ENCODE measurements around the gene NR6A1. TPM values are rescaled to one million over a fixed set of nuclear protein-coding genes. Genes with fewer than 3 reads are reported as not detected.

Gene NR6A1
- total RNA-seq, 2 experiments from 2014 or later: 17.5 to 23.0 TPM

- Histone ChIP-seq H3K9me2 (ENCODE audit: insufficient read depth, low read length) (no peaks in the 10 kb centered on the region), H3K36me3 (ENCODE audit: insufficient read depth, low read length) (no peaks in the 10 kb centered on the region), H3K4me1 (ENCODE audit: insufficient read depth, low read length, poor library complexity, severe bottlenecking) (no peaks in the 10 kb centered on the region), H4K20me1 (ENCODE audit: insufficient read depth, low read length) (no peaks in the 10 kb centered on the region), H3K27ac (ENCODE audit: low read depth, low read length, poor library complexity, severe bottlenecking) (no peak overlapping the region), H3K79me2 (ENCODE audit: insufficient read depth, low read depth, low read length) (no peaks in the 10 kb centered on the region), H3K4me2 (ENCODE audit: low read length) (no peak overlapping the region), H3K4me3 (ENCODE audit: low read depth, low read length, poor library complexity, severe bottlenecking) (no peak overlapping the region), H2AFZ (ENCODE audit: low read length) (no peak overlapping the region), H3K9me3 (ENCODE audit: low read length) (no peaks in the 10 kb centered on the region)
- peak; percentile 17 for DNase-seq (ENCODE audit: low spot score)
- no peak for TF ChIP-seq EZH2phosphoT487 (IDR thresholded peaks at IDR 0.05; ENCODE audit: borderline replicate concordance, low read depth, low read length)
- TF ChIP-seq CTCF (conservative IDR thresholded peaks at IDR 0.05; ENCODE audit: low read length): no peak
- intact Hi-C loops (cut with micrococcal nuclease; ENCODE audit: unreplicated experiment): no loop called here
- ChIA-PET POLR2A (no interaction called here), CTCF (ENCODE audit: unreplicated experiment) (no interaction called here)
- no TSS peak for BruUV-seq (replicated peaks)
These were observed 302.9 kb downstream of the NR6A1 start for GRCh38 chr9:124468061-124468740.

GRCh38 chr9:124467410-124468060 lies 303.6 kb downstream of the NR6A1 start:
- no peaks in the 10 kb centered on the region for H3K4me1 ChIP-seq (ENCODE audit: insufficient read depth, low read length, poor library complexity, severe bottlenecking)
- TF ChIP-seq CTCF (conservative IDR thresholded peaks at IDR 0.05; ENCODE audit: low read length) (no peak), EZH2phosphoT487 (IDR thresholded peaks at IDR 0.05; ENCODE audit: borderline replicate concordance, low read depth, low read length) (no peak)
- H3K4me2 ChIP-seq (ENCODE audit: low read length): no peak overlapping the region
- DNase-seq (ENCODE audit: low spot score): no peak
- no TSS peak for BruUV-seq (replicated peaks)
- CTCF ChIA-PET (ENCODE audit: unreplicated experiment): no interaction called here
- no peaks in the 10 kb centered on the region for H4K20me1 ChIP-seq (ENCODE audit: insufficient read depth, low read length)
- no peaks in the 10 kb centered on the region for H3K36me3 ChIP-seq (ENCODE audit: insufficient read depth, low read length)
- intact Hi-C loops (cut with micrococcal nuclease; ENCODE audit: unreplicated experiment): no loop called here
- no peak overlapping the region for H3K4me3 ChIP-seq (ENCODE audit: low read depth, low read length, poor library complexity, severe bottlenecking)
- H3K9me3 ChIP-seq (ENCODE audit: low read length): no peaks in the 10 kb centered on the region
- no peak overlapping the region for H2AFZ ChIP-seq (ENCODE audit: low read length)
- H3K79me2 ChIP-seq (ENCODE audit: insufficient read depth, low read depth, low read length): no peaks in the 10 kb centered on the region
- H3K9me2 ChIP-seq (ENCODE audit: insufficient read depth, low read length): no peaks in the 10 kb centered on the region
- POLR2A ChIA-PET: no interaction called here
- H3K27ac ChIP-seq (ENCODE audit: low read depth, low read length, poor library complexity, severe bottlenecking): no peak overlapping the region

Small RNA genes within 50 kb of the gene (microRNA-seq; reads per million reads assigned to microRNA genes)
- gene MIR181A2 (ENCODE audit: borderline replicate concordance): 691 reads per million, percentile 79 among the genes with 10 or more reads in this experiment
- 718 reads per million, percentile 81 among the genes with 10 or more reads in this experiment for gene MIR181B2 (ENCODE audit: borderline replicate concordance)

Small RNA genes within 50 kb of the gene (small RNA-seq; reads per million reads assigned to genes)
- gene MIR181A2 (1.6 reads per million, percentile 70 among the genes with 10 or more reads in this experiment), gene MIR181B2 (1.6 reads per million, percentile 69 among the genes with 10 or more reads in this experiment), gene RN7SL302P (not detected)

Other genes with a start within 250 kb of the NR6A1 start
- 3.4 and 4.4 TPM in 2 replicates for gene OLFML2A, start 5.8 kb upstream of the NR6A1 start, total RNA-seq (2014; rRNA removed; shearing (Covaris generic))
- gene OLFML2A, start 5.8 kb upstream of the NR6A1 start, total RNA-seq (2022): 6.0 and 6.7 TPM in 2 replicates
- not detected in 2 replicates for gene WDR38, start 82.1 kb upstream of the NR6A1 start, total RNA-seq (2014; rRNA removed; shearing (Covaris generic))
- not detected in 2 replicates for gene WDR38, start 82.1 kb upstream of the NR6A1 start, total RNA-seq (2022)
- gene RPL35, start 90.6 kb upstream of the NR6A1 start, total RNA-seq (2014; rRNA removed; shearing (Covaris generic)): 4,825 and 6,190 TPM in 2 replicates
- gene RPL35, start 90.6 kb upstream of the NR6A1 start, total RNA-seq (2022): 1,679 and 1,713 TPM in 2 replicates
- gene ARPC5L, start 90.8 kb upstream of the NR6A1 start, total RNA-seq (2014; rRNA removed; shearing (Covaris generic)): 70.0 and 74.0 TPM in 2 replicates
- 91.5 and 107 TPM in 2 replicates for gene ARPC5L, start 90.8 kb upstream of the NR6A1 start, total RNA-seq (2022)
- 15.1 and 19.2 TPM in 2 replicates for gene GOLGA1, start 169.8 kb upstream of the NR6A1 start, total RNA-seq (2014; rRNA removed; shearing (Covaris generic))
- 17.4 and 19.0 TPM in 2 replicates for gene GOLGA1, start 169.8 kb upstream of the NR6A1 start, total RNA-seq (2022)